ENCODE results near the gene SP8.

Gene SP8

GRCh38 chr7:20742913-20743312 lies 43.8 kb downstream of the SP8 start:
- no peak for TF ChIP-seq CTCF (conservative IDR thresholded peaks at IDR 0.05; ENCODE audit: low read depth, low read length)
- no peak for DNase-seq (ENCODE audit: low read depth)
- H3K4me3 ChIP-seq (ENCODE audit: low read depth, low read length): no peak overlapping the region

GRCh38 chr7:20741801-20742200 lies 44.9 kb downstream of the SP8 start:
- no peak for DNase-seq (ENCODE audit: low read depth)
- no peak overlapping the region for H3K4me3 ChIP-seq (ENCODE audit: low read depth, low read length)
- TF ChIP-seq CTCF (conservative IDR thresholded peaks at IDR 0.05; ENCODE audit: low read depth, low read length): no peak

- no peak overlapping the region for H3K4me3 ChIP-seq (ENCODE audit: low read depth, low read length)
- TF ChIP-seq CTCF (conservative IDR thresholded peaks at IDR 0.05; ENCODE audit: low read depth, low read length): no peak
- no peak for DNase-seq (ENCODE audit: low read depth)
Observed at GRCh38 chr7:20738518-20739481, 47.9 kb downstream of the SP8 start.

- no peak for TF ChIP-seq CTCF (conservative IDR thresholded peaks at IDR 0.05; ENCODE audit: low read depth, low read length)
- no peak for DNase-seq (ENCODE audit: low read depth)
Observed at GRCh38 chr7:20737840-20738448, 48.7 kb downstream of the SP8 start.

GRCh38 chr7:20735346-20736065 lies 51.2 kb downstream of the SP8 start:
- no peak overlapping the region for H3K4me3 ChIP-seq (ENCODE audit: low read depth, low read length)
- no peak for TF ChIP-seq CTCF (conservative IDR thresholded peaks at IDR 0.05; ENCODE audit: low read depth, low read length)
- no peak for DNase-seq (ENCODE audit: low read depth)

More at GRCh38 chr7:20737840-20738448, 48.7 kb downstream of the SP8 start:
- no peak overlapping the region for H3K4me3 ChIP-seq (ENCODE audit: low read depth, low read length)

Measured in choroid plexus epithelial cell (primary cell).